ENCODE results near the gene PTTG1IP.

The PTTG1IP gene

GRCh38 chr21:44817914-44818639 is 55.4 kb downstream of the PTTG1IP start, which contains the start of gene SUMO3:
TSS of gene SUMO3 (minus strand) at chr21:44818062. CDS start at chr21:44817968, 94 bp downstream.
- peak; percentile 83 for DNase-seq

GRCh38 chr21:44817506-44817880 is 56.0 kb downstream of the PTTG1IP start:
- peak; percentile 93 for DNase-seq

- DNase-seq: no peak
These were observed 56.6 kb downstream of the PTTG1IP start for GRCh38 chr21:44816761-44817505.

- DNase-seq: no peak
These were observed 57.5 kb downstream of the PTTG1IP start for GRCh38 chr21:44815852-44816628.

- DNase-seq: no peak
These were observed 58.3 kb downstream of the PTTG1IP start for GRCh38 chr21:44815225-44815624.

GRCh38 chr21:44814498-44815023 is 58.9 kb downstream of the PTTG1IP start:
- DNase-seq: no peak

- DNase-seq: no peak
These were observed 59.8 kb downstream of the PTTG1IP start for GRCh38 chr21:44813727-44814126.

- DNase-seq: no peak
These were observed 60.3 kb downstream of the PTTG1IP start for GRCh38 chr21:44813149-44813548.

GRCh38 chr21:44812640-44813039 is 60.9 kb downstream of the PTTG1IP start:
- DNase-seq: no peak

GRCh38 chr21:44810779-44811178 is 62.7 kb downstream of the PTTG1IP start:
- DNase-seq: no peak

GRCh38 chr21:44805859-44806258 is 67.6 kb downstream of the PTTG1IP start:
- no peak for DNase-seq

- no peak for DNase-seq
These were observed 68.3 kb downstream of the PTTG1IP start for GRCh38 chr21:44805226-44805625.

- DNase-seq: no peak
These were observed 68.7 kb downstream of the PTTG1IP start for GRCh38 chr21:44804762-44805161.

- DNase-seq: no peak
These were observed 69.8 kb downstream of the PTTG1IP start for GRCh38 chr21:44803651-44804050.

- no peak for DNase-seq
These were observed 70.9 kb downstream of the PTTG1IP start for GRCh38 chr21:44802396-44803153.

- DNase-seq: peak; percentile 83
These were observed 71.8 kb downstream of the PTTG1IP start, which contains the start of gene UBE2G2 for GRCh38 chr21:44801468-44802395. TSS of gene UBE2G2 (minus strand) at chr21:44801820. CDS start at chr21:44801748, 72 bp downstream.

- no peak for DNase-seq
These were observed 72.5 kb downstream of the PTTG1IP start for GRCh38 chr21:44800971-44801467.

- no peak for DNase-seq
These were observed 73.4 kb downstream of the PTTG1IP start for GRCh38 chr21:44800103-44800502.

- DNase-seq: no peak
These were observed 73.8 kb downstream of the PTTG1IP start for GRCh38 chr21:44799646-44800045.

All from stimulated activated CD4-positive, alpha-beta T cell treated with anti-CD3 and anti-CD28 coated beads, Interleukin-1b, Interleukin-23, amount 100 ng/mL, for 48 hours (primary cell).